Activated CD4-positive, alpha-beta T cell treated with anti-CD3 and anti-CD28 coated beads, Interleukin-2, amount 10 ng/mL, durations not matched to agents 24 days and 14 days (primary cell): Measurements from ENCODE around the gene HMGB3. TPM values are rescaled to one million over a fixed set of nuclear protein-coding genes. Genes with fewer than 3 reads are reported as not detected.
"Not testable (repeated sequence)": the region's sequence is repeated elsewhere in the genome, so short reads cannot be mapped to it uniquely, and the experiment has no call there.

Source experiments
- DNase-seq: peaks from one replicate; pipeline ENCODE4 v3.0.0; 2022
- H3K27ac Mint-ChIP-seq: one replicate; pipeline ENCODE4 v1.8.0; 2022; ENCODE audit warnings: mild to moderate bottlenecking, mixed read lengths
- H3K27me3 Mint-ChIP-seq: one replicate; pipeline ENCODE4 v1.8.0; 2022; ENCODE audit warnings: mixed read lengths
- H3K36me3 Mint-ChIP-seq: one replicate; pipeline ENCODE4 v1.8.0; 2022; ENCODE audit warnings: low read depth, mild to moderate bottlenecking, mixed read lengths
- H3K4me1 Mint-ChIP-seq: one replicate; pipeline ENCODE4 v1.8.0; 2021; ENCODE audit warnings: mixed read lengths
- H3K4me3 Mint-ChIP-seq: one replicate; pipeline ENCODE4 v1.8.0; 2022; ENCODE audit warnings: mild to moderate bottlenecking, moderate library complexity, mixed read lengths
- H3K9me3 Mint-ChIP-seq: one replicate; pipeline ENCODE4 v1.8.0; 2021; ENCODE audit warnings: mixed read lengths
- intact Hi-C: fragments of 100-400 bp; cut with micrococcal nuclease; formaldehyde crosslinking; loops from one replicate; pipeline ENCODE4 v1.15.1; 2023
- total RNA-seq: library from RNA; stranded (reverse); gene quantifications from 2 replicates; pipeline ENCODE4 v1.2.3, GENCODE V29; 2022

Gene HMGB3
- total RNA-seq, 1 donor from 2014 or later, result 32.6 TPM

GRCh38 chrX:150964416-150964815 lies 18.7 kb upstream of the HMGB3 start:
- H3K4me1 Mint-ChIP-seq, H3K27ac Mint-ChIP-seq, H3K27me3 Mint-ChIP-seq, H3K4me3 Mint-ChIP-seq, H3K9me3 Mint-ChIP-seq, intact Hi-C loops, DNase-seq, H3K36me3 Mint-ChIP-seq: not testable (repeated sequence)

- H3K4me1 Mint-ChIP-seq, result no peaks in the 10 kb centered on the region
Observed at GRCh38 chrX:150966235-150966634, 16.9 kb upstream of the HMGB3 start.

GRCh38 chrX:150966742-150967141 lies 16.4 kb upstream of the HMGB3 start:
- no peak for DNase-seq
- Mint-ChIP-seq H3K4me3 (no peak overlapping the region), H3K4me1 (no peaks in the 10 kb centered on the region), H3K36me3 (no peaks in the 10 kb centered on the region), H3K27ac (no peak overlapping the region), H3K27me3 (peaks cover 2% of the 10 kb centered on the region), H3K9me3 (no peaks in the 10 kb centered on the region)
- intact Hi-C loops, result no loop called here

More at GRCh38 chrX:150966235-150966634, 16.9 kb upstream of the HMGB3 start:
- Mint-ChIP-seq H3K36me3 (no peaks in the 10 kb centered on the region), H3K9me3 (no peaks in the 10 kb centered on the region), H3K4me3 (no peak overlapping the region), H3K27ac (no peak overlapping the region), H3K27me3 (peaks cover 2% of the 10 kb centered on the region)
- intact Hi-C loops, result no loop called here
- no peak for DNase-seq

- no peak overlapping the region for H3K27ac Mint-ChIP-seq
- intact Hi-C loops, result no loop called here
- no peak for DNase-seq
- H3K4me1 Mint-ChIP-seq, result no peaks in the 10 kb centered on the region
- H3K36me3 Mint-ChIP-seq, result no peaks in the 10 kb centered on the region
- H3K4me3 Mint-ChIP-seq, result no peak overlapping the region
- H3K27me3 Mint-ChIP-seq, result peaks cover 2% of the 10 kb centered on the region
- H3K9me3 Mint-ChIP-seq, result no peaks in the 10 kb centered on the region
Observed at GRCh38 chrX:150967786-150968185, 15.3 kb upstream of the HMGB3 start.

- H3K9me3 Mint-ChIP-seq, result no peaks in the 10 kb centered on the region
- H3K27me3 Mint-ChIP-seq, result peaks cover 2% of the 10 kb centered on the region
- no peak for DNase-seq
- H3K4me3 Mint-ChIP-seq, result no peak overlapping the region
- no peaks in the 10 kb centered on the region for H3K36me3 Mint-ChIP-seq
- H3K27ac Mint-ChIP-seq, result no peak overlapping the region
- intact Hi-C loops, result no loop called here
- H3K4me1 Mint-ChIP-seq, result no peaks in the 10 kb centered on the region
Observed at GRCh38 chrX:150968862-150969720, 14.0 kb upstream of the HMGB3 start.

GRCh38 chrX:150972450-150972849 lies 10.7 kb upstream of the HMGB3 start:
- no peak overlapping the region for H3K27ac Mint-ChIP-seq
- intact Hi-C loops, result no loop called here
- no peaks in the 10 kb centered on the region for H3K36me3 Mint-ChIP-seq
- H3K9me3 Mint-ChIP-seq, result no peaks in the 10 kb centered on the region
- no peak for DNase-seq
- no peak overlapping the region for H3K4me3 Mint-ChIP-seq
- no peaks in the 10 kb centered on the region for H3K27me3 Mint-ChIP-seq
- no peaks in the 10 kb centered on the region for H3K4me1 Mint-ChIP-seq

GRCh38 chrX:150975655-150976390 lies 7.3 kb upstream of the HMGB3 start:
- Mint-ChIP-seq H3K27ac (no peak overlapping the region), H3K36me3 (no peaks in the 10 kb centered on the region), H3K9me3 (no peaks in the 10 kb centered on the region), H3K4me1 (no peaks in the 10 kb centered on the region), H3K27me3 (no peaks in the 10 kb centered on the region), H3K4me3 (no peak overlapping the region)
- DNase-seq, result no peak
- intact Hi-C loops, result no loop called here

- no peaks in the 10 kb centered on the region for H3K36me3 Mint-ChIP-seq
- no peaks in the 10 kb centered on the region for H3K4me1 Mint-ChIP-seq
- H3K27me3 Mint-ChIP-seq, result peaks cover 4% of the 10 kb centered on the region
- intact Hi-C loops, result no loop called here
- no peaks in the 10 kb centered on the region for H3K9me3 Mint-ChIP-seq
- no peak overlapping the region for H3K27ac Mint-ChIP-seq
- DNase-seq, result no peak
- H3K4me3 Mint-ChIP-seq, result no peak overlapping the region
Observed at GRCh38 chrX:150977411-150978162, 5.5 kb upstream of the HMGB3 start.

- H3K27me3 Mint-ChIP-seq, result peaks cover 4% of the 10 kb centered on the region
- no peaks in the 10 kb centered on the region for H3K36me3 Mint-ChIP-seq
- no peak overlapping the region for H3K27ac Mint-ChIP-seq
- no peak for DNase-seq
- no peak overlapping the region for H3K4me3 Mint-ChIP-seq
- peaks cover 2% of the 10 kb centered on the region for H3K4me1 Mint-ChIP-seq
- H3K9me3 Mint-ChIP-seq, result no peaks in the 10 kb centered on the region
- intact Hi-C loops, result loop anchor here (10.0 kb wide), 1 partner anchor 205 kb away; no protein-coding TSS in a partner anchor
Observed at GRCh38 chrX:150980186-150980585, 2.9 kb upstream of the HMGB3 start.

- H3K9me3 Mint-ChIP-seq, result no peaks in the 10 kb centered on the region
- H3K27ac Mint-ChIP-seq, result no peak overlapping the region
- intact Hi-C loops, result loop anchor here (10.0 kb wide), 1 partner anchor 206 kb away; no protein-coding TSS in a partner anchor
- H3K36me3 Mint-ChIP-seq, result peaks cover under 1% of the 10 kb centered on the region
- H3K4me1 Mint-ChIP-seq, result peaks cover 3% of the 10 kb centered on the region
- peaks cover 4% of the 10 kb centered on the region for H3K27me3 Mint-ChIP-seq
- no peak for DNase-seq
- no peak overlapping the region for H3K4me3 Mint-ChIP-seq
Observed at GRCh38 chrX:150980711-150981110, 2.4 kb upstream of the HMGB3 start.

GRCh38 chrX:150982235-150982787 lies 824 bp upstream of the HMGB3 start:
- Mint-ChIP-seq H3K36me3 (peaks cover 7% of the 10 kb centered on the region), H3K4me1 (peaks cover 4% of the 10 kb centered on the region), H3K9me3 (no peaks in the 10 kb centered on the region), H3K4me3 (peak overlapping the region; percentile 66), H3K27me3 (peaks cover 4% of the 10 kb centered on the region), H3K27ac (no peak overlapping the region)
- no peak for DNase-seq
- intact Hi-C loops, result loop anchor here (2.0 to 10.0 kb wide), 2 partner anchors 100 to 208 kb away; no protein-coding TSS in a partner anchor

GRCh38 chrX:150983521-150984168 lies 510 bp downstream of the HMGB3 start:
- DNase-seq, result no peak
- intact Hi-C loops, result loop anchor here (1.0 to 10.0 kb wide), 4 partner anchors 85 to 414 kb away; partner anchors contain the start of genes CD99L2 and VMA21
- Mint-ChIP-seq H3K4me3 (no peak overlapping the region), H3K27me3 (peaks cover 4% of the 10 kb centered on the region), H3K27ac (peak overlapping the region; percentile 25), H3K4me1 (peaks cover 4% of the 10 kb centered on the region), H3K36me3 (peaks cover 11% of the 10 kb centered on the region), H3K9me3 (no peaks in the 10 kb centered on the region)
